Activated gamma-delta T cell (primary cell): Measurements from ENCODE around the gene CSF3.

ENCODE experiments used
- DNase-seq: peaks from one replicate; lab custom pipeline; 2025; lab: John Stamatoyannopoulos, UW
- total RNA-seq, 2 donors: gene quantifications; one replicate each; lab custom pipeline; 2026; lab: John Stamatoyannopoulos, UW

The CSF3 gene
- 0 to 0.13 reads per million in 2 donors for total RNA-seq

DNA sequence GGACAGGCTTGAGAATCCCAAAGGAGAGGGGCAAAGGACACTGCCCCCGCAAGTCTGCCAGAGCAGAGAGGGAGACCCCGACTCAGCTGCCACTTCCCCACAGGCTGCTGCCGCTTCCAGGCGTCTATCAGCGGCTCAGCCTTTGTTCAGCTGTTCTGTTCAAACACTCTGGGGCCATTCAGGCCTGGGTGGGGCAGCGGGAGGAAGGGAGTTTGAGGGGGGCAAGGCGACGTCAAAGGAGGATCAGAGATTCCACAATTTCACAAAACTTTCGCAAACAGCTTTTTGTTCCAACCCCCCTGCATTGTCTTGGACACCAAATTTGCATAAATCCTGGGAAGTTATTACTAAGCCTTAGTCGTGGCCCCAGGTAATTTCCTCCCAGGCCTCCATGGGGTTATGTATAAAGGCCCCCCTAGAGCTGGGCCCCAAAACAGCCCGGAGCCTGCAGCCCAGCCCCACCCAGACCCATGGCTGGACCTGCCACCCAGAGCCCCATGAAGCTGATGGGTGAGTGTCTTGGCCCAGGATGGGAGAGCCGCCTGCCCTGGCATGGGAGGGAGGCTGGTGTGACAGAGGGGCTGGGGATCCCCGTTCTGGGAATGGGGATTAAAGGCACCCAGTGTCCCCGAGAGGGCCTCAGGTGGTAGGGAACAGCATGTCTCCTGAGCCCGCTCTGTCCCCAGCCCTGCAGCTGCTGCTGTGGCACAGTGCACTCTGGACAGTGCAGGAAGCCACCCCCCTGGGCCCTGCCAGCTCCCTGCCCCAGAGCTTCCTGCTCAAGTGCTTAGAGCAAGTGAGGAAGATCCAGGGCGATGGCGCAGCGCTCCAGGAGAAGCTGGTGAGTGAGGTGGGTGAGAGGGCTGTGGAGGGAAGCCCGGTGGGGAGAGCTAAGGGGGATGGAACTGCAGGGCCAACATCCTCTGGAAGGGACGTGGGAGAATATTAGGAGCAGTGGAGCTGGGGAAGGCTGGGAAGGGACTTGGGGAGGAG lies at the start of gene CSF3:
Gene CSF3 (plus strand): TSS at position 436 of the 993 bp plus-strand sequence. CDS start 35 bp downstream, at position 471.
- DNase-seq, result no peak

DNA sequence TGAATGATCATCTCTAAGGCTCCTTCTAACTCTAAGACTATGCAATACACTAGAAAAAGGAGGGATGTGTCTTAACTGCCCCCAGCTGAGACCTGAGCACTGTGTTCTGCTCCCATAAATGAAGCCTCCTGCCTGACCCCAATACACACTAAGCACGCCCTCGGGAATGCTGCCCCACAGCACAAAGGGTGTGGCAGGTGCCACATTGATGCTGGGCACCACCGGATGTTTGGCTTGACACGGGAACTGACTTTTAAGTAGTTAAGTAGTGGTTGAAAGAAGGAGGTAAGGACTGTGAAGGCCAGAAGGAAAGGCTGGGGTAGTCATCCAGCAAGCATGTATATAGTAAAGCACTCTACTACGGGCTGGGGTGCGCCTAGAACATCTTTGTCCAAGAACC lies 48.5 kb upstream of the CSF3 start:
- DNase-seq, result no peak

GRCh38 chr17:39968761-39969160 lies 46.5 kb upstream of the CSF3 start:
- DNase-seq, result no peak

DNA sequence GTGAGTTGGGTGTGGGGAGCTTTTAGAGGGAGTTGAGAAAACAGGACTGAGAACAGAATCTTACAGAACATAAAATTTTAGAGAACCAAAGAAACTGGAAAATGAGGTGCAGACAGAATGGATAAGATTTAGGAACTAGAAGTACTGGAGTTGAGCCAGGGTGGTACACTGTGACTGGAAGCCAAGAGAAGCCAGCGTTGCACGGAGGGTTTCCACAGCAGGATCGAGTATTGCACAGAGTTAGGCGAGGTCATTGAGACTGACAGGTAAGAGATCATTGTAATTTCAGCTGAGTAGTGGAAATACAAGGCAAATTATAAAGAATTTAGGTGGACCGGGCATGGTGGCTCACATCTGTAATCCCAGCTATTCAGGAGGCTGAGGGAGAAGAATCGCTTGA lies 45.9 kb upstream of the CSF3 start:
- no peak for DNase-seq

DNA sequence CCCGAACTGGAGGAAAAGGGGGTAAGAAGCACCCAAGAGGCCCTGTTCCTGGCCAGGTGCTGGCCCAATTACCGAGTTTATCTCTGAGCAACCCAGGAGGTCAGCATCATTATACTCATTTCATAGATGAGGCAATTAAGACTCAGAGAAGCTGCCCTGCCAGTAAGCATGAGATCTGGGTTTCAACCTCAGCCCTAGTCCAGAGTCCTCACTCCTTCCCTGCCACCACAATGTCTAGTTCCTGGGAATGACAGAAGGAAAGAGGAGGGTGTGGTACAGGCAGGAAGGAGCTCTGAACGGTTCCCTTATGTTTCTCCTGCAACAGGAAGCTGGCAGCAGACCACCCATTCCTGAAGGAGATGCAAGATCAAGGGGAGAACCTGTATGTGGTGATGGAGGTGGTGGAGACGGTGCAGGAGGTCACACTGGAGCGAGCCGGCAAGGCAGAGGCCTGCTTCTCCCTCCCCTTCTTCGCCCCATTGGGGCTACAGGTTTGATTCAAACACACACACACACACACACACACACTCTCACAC lies 45.0 kb upstream of the CSF3 start:
- DNase-seq, result no peak

- DNase-seq, result no peak
These were observed 44.1 kb upstream of the CSF3 start for GRCh38 chr17:39971076-39971603.

DNA sequence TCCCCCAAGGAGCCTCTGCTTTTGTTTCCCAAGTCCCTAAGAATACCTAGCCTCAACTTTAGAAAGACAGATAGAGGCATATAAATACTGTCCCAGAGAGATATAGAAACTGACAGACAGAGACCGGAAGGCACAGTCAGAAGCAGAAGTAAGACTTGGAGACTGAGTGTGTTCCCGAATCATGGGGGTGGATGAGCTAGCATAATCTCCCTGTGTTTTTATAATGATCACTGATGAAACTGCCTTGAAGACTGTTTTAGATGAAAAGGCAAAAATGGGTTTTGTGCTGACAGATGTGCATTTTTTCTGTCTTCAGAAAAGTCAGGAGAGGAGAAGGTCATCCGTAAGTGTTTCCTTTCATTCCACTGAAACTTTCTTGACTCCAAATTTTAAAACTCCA lies 43.0 kb upstream of the CSF3 start:
- no peak for DNase-seq

- DNase-seq, result no peak
These were observed 41.7 kb upstream of the CSF3 start for GRCh38 chr17:39973496-39973895.

DNA sequence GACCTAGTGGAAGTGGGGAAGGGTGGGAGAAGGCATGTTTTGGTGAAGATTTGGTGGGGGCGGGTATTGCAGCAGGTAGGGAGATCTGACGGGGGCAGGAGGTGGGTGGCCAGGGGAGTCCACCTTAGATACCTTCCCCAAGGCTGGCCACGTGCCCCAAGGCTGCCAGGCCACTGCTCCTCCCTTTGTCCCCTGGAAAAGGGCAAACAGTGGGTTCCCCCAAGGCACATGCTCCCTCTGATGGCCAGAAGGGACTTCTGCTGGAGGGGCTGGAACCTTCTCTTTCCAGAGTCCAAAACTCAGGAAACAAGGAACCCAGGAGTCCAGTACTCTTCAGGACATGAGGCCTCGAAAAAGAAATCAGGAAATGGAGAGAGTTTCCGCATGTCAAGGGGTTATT lies 40.8 kb upstream of the CSF3 start:
- no peak for DNase-seq

- no peak for DNase-seq
These were observed 39.4 kb upstream of the CSF3 start for GRCh38 chr17:39975801-39976200.

GRCh38 chr17:39979016-39979670 lies 36.1 kb upstream of the CSF3 start:
- no peak for DNase-seq

DNA sequence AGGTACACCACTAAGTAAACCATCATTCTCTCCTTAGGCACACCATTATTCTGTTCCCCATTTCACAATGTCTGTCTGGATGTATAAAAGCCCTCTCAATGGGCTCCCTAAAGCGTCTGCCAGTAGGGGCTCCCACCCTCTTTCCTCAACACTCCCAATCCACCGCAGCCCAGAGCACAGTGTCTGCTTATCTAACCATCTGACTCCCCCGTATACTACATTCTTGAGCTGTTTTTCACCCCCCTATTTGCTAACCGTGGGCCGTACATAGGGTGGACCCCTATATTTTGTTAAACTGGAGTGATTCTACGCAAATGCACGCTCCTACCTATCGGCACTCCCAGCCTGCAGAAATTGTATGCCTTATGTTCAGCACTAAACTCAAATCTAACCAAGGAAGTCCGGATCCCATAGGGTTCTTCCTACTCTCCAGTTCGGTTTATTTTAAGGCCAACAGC lies 35.3 kb upstream of the CSF3 start:
- no peak for DNase-seq

DNA sequence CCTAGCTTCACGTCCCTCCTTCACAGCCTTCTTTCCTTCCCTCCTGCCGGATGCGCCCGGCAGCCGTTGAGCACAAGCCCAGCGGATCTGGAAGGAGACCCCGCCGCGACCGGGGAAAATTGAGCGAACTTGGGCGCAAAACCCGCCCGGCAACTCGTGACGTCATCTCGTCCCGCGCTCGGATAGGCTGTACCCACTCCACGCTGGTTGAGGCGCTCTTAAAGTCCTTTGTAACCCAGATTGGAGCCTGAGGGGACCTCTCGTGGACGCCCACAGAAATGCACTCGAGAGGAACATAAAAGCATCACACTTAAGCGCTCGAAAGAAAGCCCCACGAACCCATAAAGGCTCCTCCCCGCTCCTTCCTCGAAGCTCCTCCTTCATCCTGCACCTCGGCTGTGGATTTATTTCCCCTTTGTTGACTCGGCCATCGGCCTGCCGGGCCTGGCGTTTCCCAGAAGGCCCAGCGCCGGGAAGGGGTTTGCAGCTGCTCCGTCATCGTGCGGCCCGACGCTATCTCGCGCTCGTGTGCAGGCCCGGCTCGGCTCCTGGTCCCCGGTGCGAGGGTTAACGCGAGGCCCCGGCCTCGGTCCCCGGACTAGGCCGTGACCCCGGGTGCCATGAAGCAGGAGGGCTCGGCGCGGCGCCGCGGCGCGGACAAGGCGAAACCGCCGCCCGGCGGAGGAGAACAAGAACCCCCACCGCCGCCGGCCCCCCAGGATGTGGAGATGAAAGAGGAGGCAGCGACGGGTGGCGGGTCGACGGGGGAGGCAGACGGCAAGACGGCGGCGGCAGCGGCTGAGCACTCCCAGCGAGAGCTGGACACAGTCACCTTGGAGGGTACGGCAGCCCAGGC lies 34.7 kb upstream of the CSF3 start, which contains the start of gene PSMD3:
Gene PSMD3 (plus strand): TSS at position 457 of the 856 bp plus-strand sequence. CDS start 164 bp downstream, at position 621.
- DNase-seq, result peak; percentile 85

DNA sequence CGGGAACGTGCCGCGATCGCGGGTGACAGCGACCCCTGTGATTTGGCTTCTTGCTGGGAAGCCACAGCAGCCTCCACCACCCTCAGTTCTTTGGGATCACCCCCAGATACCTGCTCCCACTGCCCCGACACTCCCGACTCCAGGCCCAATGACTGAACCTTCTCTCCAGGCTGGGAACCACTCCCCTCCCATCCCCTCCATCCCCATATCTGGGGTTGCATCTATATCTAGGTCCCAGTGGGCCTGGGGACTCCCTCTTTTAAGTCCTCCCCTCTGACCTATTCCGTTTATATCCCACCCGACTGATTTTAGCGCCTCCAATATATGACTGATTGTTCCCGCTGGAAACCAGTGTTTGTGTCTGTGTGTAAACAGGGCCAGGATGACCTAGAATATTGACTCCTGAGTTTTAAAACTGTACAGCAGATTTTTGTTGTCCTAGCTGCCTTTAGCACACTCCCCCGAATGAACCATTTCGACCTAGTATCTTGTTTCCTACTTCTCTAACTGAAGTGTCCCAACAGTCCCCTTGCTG lies 34.0 kb upstream of the CSF3 start:
- DNase-seq, result no peak

- DNase-seq, result no peak
These were observed 33.4 kb upstream of the CSF3 start for GRCh38 chr17:39981766-39982375.

GRCh38 chr17:39988206-39988810 lies 26.9 kb upstream of the CSF3 start:
- DNase-seq, result no peak

DNA sequence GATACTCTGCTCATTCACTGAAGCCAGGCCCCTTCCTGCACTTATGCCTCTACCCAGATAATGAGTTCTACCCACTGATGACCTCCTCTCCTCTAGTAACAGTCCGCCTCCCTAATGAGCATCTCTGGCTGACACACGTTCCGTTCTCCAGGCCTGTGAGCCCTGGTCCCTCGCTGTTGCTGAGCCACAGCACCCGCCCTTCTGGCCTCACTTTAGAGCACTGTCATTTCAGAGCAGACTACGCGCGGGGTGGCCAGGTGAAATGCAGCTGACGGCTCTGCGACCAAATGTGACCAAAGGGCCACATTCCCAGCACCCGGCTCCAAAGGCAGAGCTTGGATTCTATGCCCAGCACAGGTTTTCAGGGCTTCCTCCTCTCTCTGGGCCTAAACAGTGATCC lies 20.8 kb upstream of the CSF3 start:
- DNase-seq, result no peak

- DNase-seq, result no peak
These were observed 19.8 kb upstream of the CSF3 start for GRCh38 chr17:39995438-39995837.

DNA sequence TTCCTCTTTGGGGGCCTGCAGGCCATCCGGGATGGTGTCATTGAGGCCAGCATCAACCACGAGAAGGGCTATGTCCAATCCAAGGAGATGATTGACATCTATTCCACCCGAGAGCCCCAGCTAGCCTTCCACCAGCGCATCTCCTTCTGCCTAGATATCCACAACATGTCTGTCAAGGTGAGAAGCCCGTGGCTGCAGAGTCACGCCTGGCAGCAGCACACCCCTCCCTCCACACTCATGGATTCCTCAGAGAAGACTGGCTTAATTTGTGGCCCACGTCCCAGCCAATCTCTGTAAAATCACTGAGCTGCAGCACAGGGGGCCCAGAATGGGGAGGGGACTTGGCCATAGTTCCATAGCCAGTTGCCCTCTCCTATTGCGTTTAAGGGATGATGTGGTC lies 19.1 kb upstream of the CSF3 start:
- DNase-seq, result no peak

DNA sequence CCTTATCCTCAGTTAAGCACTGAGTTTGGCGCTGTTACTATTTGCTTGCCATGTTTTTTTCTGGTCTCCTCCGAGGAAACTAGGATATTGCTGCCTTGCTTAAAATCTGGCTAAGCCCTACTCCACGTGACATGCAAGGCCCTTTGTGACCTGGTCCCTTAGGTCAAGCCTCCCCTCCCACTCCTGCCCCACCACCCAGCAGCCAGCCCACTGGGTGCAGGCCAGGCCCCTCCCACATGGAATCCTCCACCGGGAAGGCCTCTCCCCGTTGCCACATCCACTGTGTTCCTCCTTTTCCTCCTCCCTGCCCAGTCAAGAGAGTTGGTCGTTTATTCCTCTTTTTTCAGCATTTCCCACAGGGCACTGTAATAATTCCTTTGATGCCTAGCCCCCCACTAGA lies 18.4 kb upstream of the CSF3 start:
- DNase-seq, result no peak
